Measurements from ENCODE around the gene EFCAB12. TPM values are rescaled to one million over a fixed set of nuclear protein-coding genes. Genes with fewer than 3 reads are reported as not detected.

Gene EFCAB12
- total and polyA plus RNA-seq, 9 donors = 0.53 to 8.4 (median 1.6) TPM

GRCh38 chr3:129371041-129371826, 57.2 kb downstream of the EFCAB12 start:
- intact Hi-C loops (cut with DNase I) = loop anchor here in 1 of 4 donors (10.0 kb wide), 1 partner anchor 554 kb away; no protein-coding TSS in a partner anchor
- 66 to 70% (median 69%) methylated on average over 20 of the region's 20 CpGs for WGBS, 3 donors
- DNase-seq = no peak

GRCh38 chr3:129370248-129370964, 58.0 kb downstream of the EFCAB12 start:
- intact Hi-C loops (cut with DNase I) = loop anchor here in 1 of 4 donors (10.0 kb wide), 1 partner anchor 554 kb away; no protein-coding TSS in a partner anchor
- no peak overlapping the region for H3K27ac ChIP-seq
- DNase-seq = no peak
- TF ChIP-seq EP300 (IDR thresholded peaks at IDR 0.05) (no peak), POLR2A (IDR thresholded peaks at IDR 0.05) (no peak), CTCF (IDR thresholded peaks at IDR 0.05) (no peak)
- no peaks in the 10 kb centered on the region for H3K36me3 ChIP-seq
- H3K4me1 ChIP-seq (ENCODE audit: insufficient read depth) = no peaks in the 10 kb centered on the region
- H3K4me3 ChIP-seq = no peak overlapping the region
- no peaks in the 10 kb centered on the region for H3K27me3 ChIP-seq
- no peaks in the 10 kb centered on the region for H3K9me3 ChIP-seq
- 71 to 87% (median 83%) methylated on average over 5 of the region's 5 CpGs for WGBS, 3 donors

More at GRCh38 chr3:129371041-129371826, 57.2 kb downstream of the EFCAB12 start:
- Histone ChIP-seq H3K4me3 (no peak overlapping the region), H3K36me3 (no peaks in the 10 kb centered on the region), H3K27me3 (no peaks in the 10 kb centered on the region), H3K9me3 (no peaks in the 10 kb centered on the region), H3K4me1 (ENCODE audit: insufficient read depth) (no peaks in the 10 kb centered on the region), H3K27ac (no peak overlapping the region)
- TF ChIP-seq EP300 (IDR thresholded peaks at IDR 0.05) (no peak), CTCF (IDR thresholded peaks at IDR 0.05) (no peak), POLR2A (IDR thresholded peaks at IDR 0.05) (no peak)

- DNase-seq = no peak
- intact Hi-C loops (cut with DNase I) = loop anchor here in 1 of 4 donors (10.0 kb wide), 1 partner anchor 555 kb away; no protein-coding TSS in a partner anchor
- Histone ChIP-seq H3K27ac (no peak overlapping the region), H3K36me3 (no peaks in the 10 kb centered on the region), H3K9me3 (no peaks in the 10 kb centered on the region), H3K27me3 (no peaks in the 10 kb centered on the region), H3K4me3 (no peak overlapping the region), H3K4me1 (ENCODE audit: insufficient read depth) (no peaks in the 10 kb centered on the region)
- WGBS, 3 donors = 87 to 89% (median 88%) methylated on average over 5 of the region's 5 CpGs
- TF ChIP-seq CTCF (IDR thresholded peaks at IDR 0.05) (no peak), POLR2A (IDR thresholded peaks at IDR 0.05) (no peak), EP300 (IDR thresholded peaks at IDR 0.05) (no peak)
These were observed 58.7 kb downstream of the EFCAB12 start for GRCh38 chr3:129369711-129370110.

- WGBS, 3 donors = 63 to 65% (median 64%) methylated on average over 5 of the region's 5 CpGs
- TF ChIP-seq EP300 (IDR thresholded peaks at IDR 0.05) = no peak
- no peak for TF ChIP-seq POLR2A (IDR thresholded peaks at IDR 0.05)
- no peaks in the 10 kb centered on the region for H3K27me3 ChIP-seq
- intact Hi-C loops (cut with DNase I) = no loop called here
- no peak for DNase-seq
- no peaks in the 10 kb centered on the region for H3K9me3 ChIP-seq
- H3K36me3 ChIP-seq = no peaks in the 10 kb centered on the region
- no peak overlapping the region for H3K27ac ChIP-seq
- no peaks in the 10 kb centered on the region for H3K4me1 ChIP-seq (ENCODE audit: insufficient read depth)
- no peak overlapping the region for H3K4me3 ChIP-seq
These were observed 60.6 kb downstream of the EFCAB12 start for GRCh38 chr3:129367821-129368220.
